SK-N-SH (cell line): ENCODE results near the gene KHSRP. TPM values are rescaled to one million over a fixed set of nuclear protein-coding genes. Genes with fewer than 3 reads are reported as not detected.
A peak's percentile ranks its signal among the peaks of the same experiment; 100 is the strongest.

ENCODE experiments used
- CTCF ChIA-PET: fragments of 300-600, 350-600 bp; formaldehyde crosslinking; extraction: SDS; loops from one replicate; lab custom pipeline; 2021; lab: Yijun Ruan, JAX
- POLR2A ChIA-PET: fragments of 350-600 bp; sonication (Branson Sonifier 250); formaldehyde crosslinking; extraction: SDS; loops from one replicate; lab custom pipeline; 2020; ENCODE audit warnings: antibody characterized with exemption, inconsistent platforms; lab: Yijun Ruan, JAX
- DNase-seq: peaks from one replicate; pipeline ENCODE4 v3.0.0; 2012
- H2AFZ ChIP-seq: fragments of 200-600 bp; sonication (generic); 2 replicates; pipeline ENCODE4 v1.8.1; 2016; ENCODE audit warnings: antibody characterized with exemption, mild to moderate bottlenecking, low read depth
- H3F3A ChIP-seq: fragments of 200-600 bp; sonication (generic); replicated peaks from 2 replicates; pipeline ENCODE3; 2016; ENCODE audit warnings: antibody characterized with exemption, mild to moderate bottlenecking; ENCODE audit not compliant: insufficient read depth
- H3K27ac ChIP-seq, 2 experiments: fragments of 200-500 bp in 1 of 2; fragments of 200-600 bp in 1 of 2; sonication (Bioruptor generic) in 1 of 2; sonication (generic), shearing (Covaris generic) in 1 of 2; 2 replicates each; pipeline versions ENCODE4 v1.5.1 to v1.6.1; 2014 to 2016; ENCODE audit warnings: low read depth in 2 of 2, inconsistent platforms in 1 of 2, low read length in 1 of 2, mild to moderate bottlenecking in 1 of 2, mixed read lengths in 1 of 2
- H3K27me3 ChIP-seq: fragments of 200-600 bp; sonication (generic), shearing (Covaris generic); 2 replicates; pipeline ENCODE4 v1.6.1; 2016; ENCODE audit warnings: mixed run types; ENCODE audit not compliant: insufficient read depth
- H3K36me3 ChIP-seq, 2 experiments: fragments of 200-500 bp in 1 of 2; fragments of 200-600 bp in 1 of 2; sonication (Bioruptor generic) in 1 of 2; sonication (generic) in 1 of 2; replicated peaks in 1 of 2; 2 replicates each; pipeline versions ENCODE3 to v1.5.1; 2014 to 2016; ENCODE audit warnings: low read length in 1 of 2, mild to moderate bottlenecking in 1 of 2; ENCODE audit not compliant: insufficient read depth in 2 of 2, control insufficient read depth in 1 of 2
- H3K4me1 ChIP-seq, 2 experiments: fragments of 200-500 bp in 1 of 2; fragments of 200-600 bp in 1 of 2; sonication (Bioruptor generic) in 1 of 2; sonication (generic), shearing (Covaris generic) in 1 of 2; 2 replicates each; pipeline versions ENCODE4 v1.5.1 to v1.6.1; 2014 to 2016; ENCODE audit warnings: low read depth in 1 of 2, low read length in 1 of 2, mixed run types in 1 of 2; ENCODE audit not compliant: insufficient read depth in 2 of 2, control insufficient read depth in 1 of 2
- H3K4me2 ChIP-seq: fragments of 200-600 bp; sonication (generic), shearing (Covaris generic); 2 replicates; pipeline ENCODE4 v1.6.1; 2017; ENCODE audit warnings: mixed run types
- H3K4me3 ChIP-seq, 2 experiments: fragments of 200-500 bp in 1 of 2; fragments of 200-600 bp in 1 of 2; sonication (Bioruptor generic) in 1 of 2; sonication (generic), shearing (Covaris generic) in 1 of 2; 2 replicates each; pipeline versions ENCODE4 v1.5.1 to v1.8.1; 2014 to 2016; ENCODE audit warnings: low read depth in 2 of 2, inconsistent platforms in 1 of 2, low read length in 1 of 2, mild to moderate bottlenecking in 1 of 2, mixed read lengths in 1 of 2, moderate library complexity in 1 of 2
- H3K79me2 ChIP-seq: fragments of 200-600 bp; sonication (generic); 2 replicates; pipeline ENCODE4 v1.8.1; 2017; ENCODE audit warnings: mild to moderate bottlenecking; ENCODE audit not compliant: insufficient read depth
- H3K9ac ChIP-seq: fragments of 200-600 bp; sonication (generic); 2 replicates; pipeline ENCODE4 v1.6.1; 2017; ENCODE audit warnings: mixed run types
- H3K9me2 ChIP-seq: fragments of 200-600 bp; sonication (generic); 2 replicates; pipeline ENCODE4 v1.6.1; 2017; ENCODE audit warnings: mixed run types
- H3K9me3 ChIP-seq: fragments of 200-600 bp; sonication (generic); 2 replicates; pipeline ENCODE4 v1.6.1; 2017; ENCODE audit warnings: mixed run types, mild to moderate bottlenecking, moderate library complexity
- H4K20me1 ChIP-seq: fragments of 200-600 bp; sonication (generic); 2 replicates; pipeline ENCODE4 v1.6.1; 2017; ENCODE audit warnings: mild to moderate bottlenecking, mixed run types; ENCODE audit not compliant: insufficient read depth
- FOSL2 ChIP-seq: IDR thresholded peaks from 2 replicates; pipeline ENCODE4 v1.4.0; 2012; ENCODE audit warnings: low read depth, mild to moderate bottlenecking, moderate library complexity, borderline replicate concordance
- FOXJ3 ChIP-seq: sonication (generic); formaldehyde crosslinking; IDR thresholded peaks from 2 replicates; pipeline ENCODE4 v1.5.1; 2020; ENCODE audit warnings: mild to moderate bottlenecking, missing genetic modification reagents
- JUND ChIP-seq: IDR thresholded peaks from 2 replicates; pipeline ENCODE4 v1.4.0; 2012
- MEF2A ChIP-seq: IDR thresholded peaks from 2 replicates; pipeline ENCODE4 v1.4.0; 2012; ENCODE audit warnings: low read depth, borderline replicate concordance
- MXI1 ChIP-seq: IDR thresholded peaks from 2 replicates; pipeline ENCODE4 v1.6.1; 2012; ENCODE audit warnings: mild to moderate bottlenecking, low read depth, low read length, improper control_type of control experiment
- NRF1 ChIP-seq: IDR thresholded peaks from 2 replicates; pipeline ENCODE4 v1.6.1; 2012; ENCODE audit warnings: low read depth, mild to moderate bottlenecking, low read length
- POLR2AphosphoS5 ChIP-seq: IDR thresholded peaks from 2 replicates; pipeline ENCODE4 v1.6.1; 2012; ENCODE audit warnings: low read depth, low read length
- RAD21 ChIP-seq: IDR thresholded peaks from 2 replicates; pipeline ENCODE4 v1.6.1; 2012; ENCODE audit warnings: mild to moderate bottlenecking, low read length
- RCOR1 ChIP-seq: fragments of 150-350 bp; IDR thresholded peaks from 2 replicates; pipeline ENCODE4 v1.6.1; 2017; ENCODE audit warnings: antibody characterized with exemption, low read length
- RXRA ChIP-seq: IDR thresholded peaks from 2 replicates; pipeline ENCODE4 v1.4.0; 2012; ENCODE audit warnings: low read depth, mild to moderate bottlenecking, borderline replicate concordance
- WGBS: methylation state at CpG from one replicate; pipeline ENCODE4 v1.1.6; 2017; ENCODE audit warnings: low lambda C conversion rate; 5-methylcytosine and 5-hydroxymethylcytosine counted together
- polyA plus RNA-seq, 3 experiments: library from polyadenylated mRNA; depleted of rRNA; stranded (reverse); fragments of >200 nt; gene quantifications; 2 replicates each; pipeline ENCODE4 v1.2.3, GENCODE V29; 2012
- TF ChIP-seq, protein P1 (sequence below): IDR thresholded peaks from 2 replicates; pipeline ENCODE4; 2012
- TF ChIP-seq, protein P2 (sequence below): IDR thresholded peaks from 2 replicates; pipeline ENCODE4 v1.4.0; 2012; ENCODE audit warnings: low read depth, borderline replicate concordance

Gene KHSRP
- polyA plus RNA-seq, 1 of the 3 experiments (the other 2 are of a cell fraction), result 96.8 TPM

DNA sequence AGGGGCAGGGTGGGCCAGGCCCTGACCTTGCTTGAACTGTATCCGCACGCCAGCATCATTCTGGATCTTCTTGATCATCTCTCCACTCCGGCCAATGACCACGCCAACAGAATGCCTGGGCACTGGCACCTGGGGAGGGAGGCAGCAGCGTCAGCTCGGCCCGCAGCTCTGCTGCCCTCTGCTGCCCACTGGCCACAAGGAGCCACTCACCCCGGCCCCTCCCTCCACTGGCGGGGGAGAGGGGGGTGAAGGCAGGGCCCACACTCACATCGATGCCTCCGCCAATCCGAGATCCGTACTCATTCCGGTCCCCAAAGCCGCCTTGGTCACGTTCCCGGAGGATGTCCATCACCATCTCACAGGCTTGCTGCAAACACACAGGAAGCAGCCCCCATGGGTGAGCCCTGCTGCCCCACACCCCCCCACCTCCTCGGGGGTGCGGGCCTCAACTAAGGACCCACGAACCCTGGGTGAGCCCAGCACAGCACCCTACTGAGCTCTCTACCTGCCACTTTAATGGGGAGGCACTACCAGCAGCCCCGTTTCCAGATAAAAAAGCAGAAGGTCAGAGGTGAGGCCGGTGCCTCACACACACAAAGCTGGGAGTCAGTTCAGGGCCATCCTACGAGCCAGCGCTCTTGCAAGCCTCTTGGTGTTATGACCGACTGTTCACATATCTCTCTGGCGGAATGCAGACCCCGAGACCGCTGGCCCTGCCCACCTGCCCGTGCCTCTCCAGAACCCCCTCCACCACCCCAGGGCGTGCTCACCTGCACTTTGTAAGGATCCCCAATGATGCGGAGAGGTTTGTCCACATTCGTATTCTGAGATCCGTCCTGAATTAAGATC, 6.7 kb downstream of the KHSRP start (continued):
- TF ChIP-seq, protein P1, sequence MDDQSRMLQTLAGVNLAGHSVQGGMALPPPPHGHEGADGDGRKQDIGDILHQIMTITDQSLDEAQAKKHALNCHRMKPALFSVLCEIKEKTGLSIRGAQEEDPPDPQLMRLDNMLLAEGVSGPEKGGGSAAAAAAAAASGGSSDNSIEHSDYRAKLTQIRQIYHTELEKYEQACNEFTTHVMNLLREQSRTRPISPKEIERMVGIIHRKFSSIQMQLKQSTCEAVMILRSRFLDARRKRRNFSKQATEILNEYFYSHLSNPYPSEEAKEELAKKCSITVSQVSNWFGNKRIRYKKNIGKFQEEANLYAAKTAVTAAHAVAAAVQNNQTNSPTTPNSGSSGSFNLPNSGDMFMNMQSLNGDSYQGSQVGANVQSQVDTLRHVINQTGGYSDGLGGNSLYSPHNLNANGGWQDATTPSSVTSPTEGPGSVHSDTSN, result no peak
- TF ChIP-seq MXI1 (no peak), NRF1 (no peak), RAD21 (peak; percentile 50), RXRA (no peak), RCOR1 (no peak)
- TF ChIP-seq, all 33 proteins: peak for 3

- TF ChIP-seq NRF1 (no peak), FOSL2 (no peak), JUND (no peak), MEF2A (no peak), FOXJ3 (no peak), POLR2AphosphoS5 (no peak)
- TF ChIP-seq, protein P2, sequence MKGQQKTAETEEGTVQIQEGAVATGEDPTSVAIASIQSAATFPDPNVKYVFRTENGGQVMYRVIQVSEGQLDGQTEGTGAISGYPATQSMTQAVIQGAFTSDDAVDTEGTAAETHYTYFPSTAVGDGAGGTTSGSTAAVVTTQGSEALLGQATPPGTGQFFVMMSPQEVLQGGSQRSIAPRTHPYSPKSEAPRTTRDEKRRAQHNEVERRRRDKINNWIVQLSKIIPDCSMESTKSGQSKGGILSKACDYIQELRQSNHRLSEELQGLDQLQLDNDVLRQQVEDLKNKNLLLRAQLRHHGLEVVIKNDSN, result no peak
- H3F3A ChIP-seq, result no peaks in the 10 kb centered on the region
- no peak overlapping the region for H3K4me3 ChIP-seq
- H3K36me3 ChIP-seq, result peaks cover 27 to 77% of the 10 kb centered on the region in 2 experiments
- H3K9me3 ChIP-seq, result no peaks in the 10 kb centered on the region
- WGBS, result 97% methylated on average over 23 of the region's 29 CpGs
- no peaks in the 10 kb centered on the region for H3K9me2 ChIP-seq
- no peaks in the 10 kb centered on the region; a peak in 1 of 4 replicates for H3K4me1 ChIP-seq
- H3K9ac ChIP-seq, result no peak overlapping the region
- no peak overlapping the region for H2AFZ ChIP-seq
- H3K27ac ChIP-seq, result no peak overlapping the region; a peak in 1 of 4 replicates
- CTCF ChIA-PET, result interaction anchor here (0.6 to 1.1 kb wide), 2 partner anchors 24 to 321 kb away, joined by 3 read pairs; partner anchors contain the start of gene GTF2F1
- no peaks in the 10 kb centered on the region for H3K27me3 ChIP-seq
- peaks cover 44% of the 10 kb centered on the region for H4K20me1 ChIP-seq
- peak; percentile 18 for DNase-seq
- H3K4me2 ChIP-seq, result no peak overlapping the region
- POLR2A ChIA-PET, result no interaction called here
- peaks cover 38% of the 10 kb centered on the region for H3K79me2 ChIP-seq
Measured at GRCh38 chr19:6416658-6417405, 7.8 kb downstream of the KHSRP start.
